ENCODE measurements around the gene CDH12. TPM values are rescaled to one million over a fixed set of nuclear protein-coding genes. Genes with fewer than 3 reads are reported as not detected.
A peak's percentile ranks its signal among the peaks of the same experiment; 100 is the strongest.

The CDH12 gene
- total and polyA plus RNA-seq, 2 experiments from 2014 or later: 0.09 to 0.97 TPM

- Histone ChIP-seq H3K27me3 (no peaks in the 10 kb centered on the region), H3K4me3 (no peak overlapping the region), H3K9me3 (ENCODE audit: low read depth) (no peaks in the 10 kb centered on the region), H3K4me1 (ENCODE audit: low read depth) (no peaks in the 10 kb centered on the region), H3K36me3 (no peaks in the 10 kb centered on the region), H3K27ac (no peak overlapping the region)
- no peak for TF ChIP-seq CTCF (IDR thresholded peaks at IDR 0.05; ENCODE audit: low read depth, low read length)
- DNase-seq (ENCODE audit: low read depth in 1 of 2, low spot score in 1 of 2): no peak
These were observed 1046.9 kb downstream of the CDH12 start for GRCh38 chr5:21806271-21806670.

- Histone ChIP-seq H3K4me3 (no peak overlapping the region), H3K27ac (no peak overlapping the region), H3K27me3 (no peaks in the 10 kb centered on the region), H3K9me3 (ENCODE audit: low read depth) (no peaks in the 10 kb centered on the region), H3K36me3 (no peaks in the 10 kb centered on the region), H3K4me1 (ENCODE audit: low read depth) (no peaks in the 10 kb centered on the region)
- TF ChIP-seq CTCF (IDR thresholded peaks at IDR 0.05; ENCODE audit: low read depth, low read length): peak; percentile 55
- peak; percentile 30 to 50 for DNase-seq (ENCODE audit: low read depth in 1 of 2, low spot score in 1 of 2)
These were observed 1050.2 kb downstream of the CDH12 start for GRCh38 chr5:21802869-21803490.

DNA sequence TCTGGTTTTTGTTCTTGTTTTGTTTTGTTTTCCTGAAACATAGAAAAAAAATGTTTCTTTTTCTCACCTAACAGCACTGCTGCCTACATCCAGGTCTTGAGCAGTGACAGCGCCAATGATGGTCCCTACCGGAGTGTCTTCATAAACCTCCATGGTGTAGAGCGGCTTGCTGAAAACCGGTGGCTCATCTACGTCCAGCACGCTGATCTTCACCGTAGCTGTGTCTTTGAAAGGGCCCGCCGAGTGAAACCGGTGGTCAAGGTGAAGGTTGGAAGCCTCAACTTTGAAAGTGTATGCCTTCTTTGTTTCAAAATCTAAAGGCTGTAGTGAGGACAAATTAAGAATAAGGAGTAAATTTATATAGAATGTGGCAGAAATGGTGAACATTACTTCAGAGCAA lies 1051.0 kb downstream of the CDH12 start:
- H3K9me3 ChIP-seq (ENCODE audit: low read depth): no peaks in the 10 kb centered on the region
- no peak for DNase-seq (ENCODE audit: low read depth in 1 of 2, low spot score in 1 of 2)
- H3K36me3 ChIP-seq: no peaks in the 10 kb centered on the region
- TF ChIP-seq CTCF (IDR thresholded peaks at IDR 0.05; ENCODE audit: low read depth, low read length): no peak
- H3K4me3 ChIP-seq: no peak overlapping the region
- H3K27me3 ChIP-seq: no peaks in the 10 kb centered on the region
- no peaks in the 10 kb centered on the region for H3K4me1 ChIP-seq (ENCODE audit: low read depth)
- H3K27ac ChIP-seq: no peak overlapping the region

DNA sequence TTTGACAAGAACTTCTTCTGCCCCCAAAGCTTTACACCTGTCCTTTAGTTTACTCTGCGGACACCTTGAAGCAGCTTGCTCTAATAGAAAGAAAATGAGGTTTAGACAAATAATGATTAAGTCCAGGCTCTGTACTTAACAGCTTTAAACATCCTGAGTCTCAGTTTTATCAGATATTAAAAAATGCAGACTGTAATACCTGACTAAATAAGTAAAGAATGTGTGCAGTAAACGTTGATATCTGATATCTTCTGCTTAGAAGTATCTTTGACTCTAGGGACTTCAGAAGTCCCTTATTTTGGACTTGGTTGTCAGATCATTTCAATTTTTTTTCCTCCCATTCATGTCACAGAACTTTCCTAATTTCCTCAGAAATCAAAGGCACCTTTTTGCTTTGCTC lies 1060.4 kb downstream of the CDH12 start:
- no peaks in the 10 kb centered on the region for H3K4me1 ChIP-seq (ENCODE audit: low read depth)
- H3K27me3 ChIP-seq: no peaks in the 10 kb centered on the region
- H3K9me3 ChIP-seq (ENCODE audit: low read depth): no peaks in the 10 kb centered on the region
- no peak for DNase-seq (ENCODE audit: low read depth in 1 of 2, low spot score in 1 of 2)
- no peak for TF ChIP-seq CTCF (IDR thresholded peaks at IDR 0.05; ENCODE audit: low read depth, low read length)
- H3K4me3 ChIP-seq: no peak overlapping the region
- H3K36me3 ChIP-seq: no peaks in the 10 kb centered on the region
- H3K27ac ChIP-seq: no peak overlapping the region

DNA sequence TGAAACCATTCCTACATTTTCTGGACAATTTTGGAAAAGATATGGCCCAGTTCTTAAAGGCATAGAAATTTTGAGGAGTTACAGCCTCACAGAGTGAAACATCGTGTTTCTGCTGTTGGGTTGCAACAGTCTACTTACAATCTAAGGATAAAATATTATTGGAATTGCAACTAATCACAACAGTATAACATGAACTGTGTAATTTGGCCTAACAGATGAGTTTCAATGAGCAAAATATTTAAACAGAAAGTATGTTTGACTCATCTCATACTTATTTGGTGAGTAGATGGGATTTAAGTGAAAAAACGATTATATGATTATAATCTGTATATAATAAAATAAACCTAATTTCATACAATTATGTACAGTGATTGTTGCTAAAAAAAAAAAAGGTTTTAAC lies 1061.8 kb downstream of the CDH12 start:
- Histone ChIP-seq H3K4me1 (ENCODE audit: low read depth) (no peaks in the 10 kb centered on the region), H3K27me3 (no peaks in the 10 kb centered on the region), H3K36me3 (no peaks in the 10 kb centered on the region), H3K4me3 (no peak overlapping the region), H3K9me3 (ENCODE audit: low read depth) (no peaks in the 10 kb centered on the region), H3K27ac (no peak overlapping the region)
- no peak for TF ChIP-seq CTCF (IDR thresholded peaks at IDR 0.05; ENCODE audit: low read depth, low read length)
- no peak for DNase-seq (ENCODE audit: low read depth in 1 of 2, low spot score in 1 of 2)
